Measurements from ENCODE around the gene NELFB. TPM values are rescaled to one million over a fixed set of nuclear protein-coding genes. Genes with fewer than 3 reads are reported as not detected.

NELFB gene
- total RNA-seq, 4 donors from 2014 or later: 29.8 to 39.1 (median 32.4) TPM

DNA sequence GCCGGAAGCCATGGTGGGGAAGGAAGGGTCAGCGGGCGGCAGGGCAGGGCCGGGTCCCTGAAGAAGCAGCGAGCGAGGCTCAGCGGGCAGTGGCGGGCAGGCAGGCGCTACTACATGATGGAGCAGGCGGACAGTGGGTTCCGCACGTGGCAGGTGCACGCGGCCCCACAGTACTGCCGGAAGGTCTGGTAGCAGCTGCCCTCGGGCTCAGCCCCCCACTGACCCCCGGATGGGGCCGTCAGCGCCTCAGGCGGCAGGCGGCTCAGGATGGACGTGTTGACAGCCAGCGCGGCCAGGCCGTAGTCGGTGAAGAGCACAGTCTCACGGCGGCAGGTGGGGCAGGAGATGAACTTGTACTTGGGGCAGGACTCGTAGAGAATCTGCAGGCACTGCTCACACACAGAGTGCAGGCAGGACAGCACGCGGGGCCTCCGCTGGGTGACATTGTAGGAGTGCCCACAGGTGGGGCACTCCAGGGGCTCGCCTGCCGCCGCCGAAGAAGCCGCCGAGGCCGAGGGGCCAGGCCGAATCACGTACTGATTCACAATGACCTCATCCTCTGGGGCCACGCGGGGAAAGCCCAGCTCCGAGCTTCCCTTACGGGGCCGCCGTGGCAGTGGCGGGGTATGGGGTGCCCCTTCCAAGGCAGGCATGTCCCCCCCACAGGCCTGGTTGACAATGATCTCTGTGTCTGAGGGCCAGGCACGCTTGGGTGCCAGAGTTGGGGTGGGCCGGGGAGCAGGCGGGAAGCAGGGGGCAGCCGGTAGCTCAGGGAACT lies 34.6 kb upstream of the NELFB start:
- Histone ChIP-seq H3K27ac (no peak overlapping the region), H3K9me3 (no peaks in the 10 kb centered on the region), H3K27me3 (no peaks in the 10 kb centered on the region), H3K4me3 (replicated peaks in 1 of 3) (no peak overlapping the region), H3K36me3 (no peaks in the 10 kb centered on the region), H3K4me1 (peaks cover 13 to 25% of the 10 kb centered on the region in 2 donors)
- WGBS, 2 donors: 87 to 95% methylated on average over 21 to 31 of the region's 52 CpGs
- TF ChIP-seq POLR2A (IDR thresholded peaks at IDR 0.05): no peak
- TF ChIP-seq, protein P1, sequence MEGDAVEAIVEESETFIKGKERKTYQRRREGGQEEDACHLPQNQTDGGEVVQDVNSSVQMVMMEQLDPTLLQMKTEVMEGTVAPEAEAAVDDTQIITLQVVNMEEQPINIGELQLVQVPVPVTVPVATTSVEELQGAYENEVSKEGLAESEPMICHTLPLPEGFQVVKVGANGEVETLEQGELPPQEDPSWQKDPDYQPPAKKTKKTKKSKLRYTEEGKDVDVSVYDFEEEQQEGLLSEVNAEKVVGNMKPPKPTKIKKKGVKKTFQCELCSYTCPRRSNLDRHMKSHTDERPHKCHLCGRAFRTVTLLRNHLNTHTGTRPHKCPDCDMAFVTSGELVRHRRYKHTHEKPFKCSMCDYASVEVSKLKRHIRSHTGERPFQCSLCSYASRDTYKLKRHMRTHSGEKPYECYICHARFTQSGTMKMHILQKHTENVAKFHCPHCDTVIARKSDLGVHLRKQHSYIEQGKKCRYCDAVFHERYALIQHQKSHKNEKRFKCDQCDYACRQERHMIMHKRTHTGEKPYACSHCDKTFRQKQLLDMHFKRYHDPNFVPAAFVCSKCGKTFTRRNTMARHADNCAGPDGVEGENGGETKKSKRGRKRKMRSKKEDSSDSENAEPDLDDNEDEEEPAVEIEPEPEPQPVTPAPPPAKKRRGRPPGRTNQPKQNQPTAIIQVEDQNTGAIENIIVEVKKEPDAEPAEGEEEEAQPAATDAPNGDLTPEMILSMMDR (IDR thresholded peaks at IDR 0.05): no peak
- intact Hi-C loops (cut with DNase I): no loop called here
- DNase-seq: no peak

DNA sequence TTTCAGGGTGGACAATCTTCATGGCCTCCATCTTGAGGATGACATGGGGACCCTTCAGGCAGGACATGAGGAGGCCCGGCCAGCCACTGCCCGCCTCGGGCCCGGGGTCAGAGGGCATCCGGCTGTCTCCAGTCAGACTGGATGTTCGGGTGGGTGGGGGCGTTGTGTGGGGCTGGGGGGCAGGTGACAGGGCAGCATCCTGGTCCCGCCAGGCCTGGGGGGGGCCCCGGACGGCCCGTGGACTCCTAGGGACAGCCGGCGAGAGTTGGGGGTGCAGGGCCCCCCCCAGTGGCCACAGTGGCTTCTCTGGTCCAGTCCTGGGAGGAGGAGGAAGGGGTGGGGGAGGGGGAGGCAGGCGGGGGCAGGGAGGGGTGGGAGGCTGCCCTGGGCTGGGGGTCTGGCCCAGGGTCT lies 34.0 kb upstream of the NELFB start:
- intact Hi-C loops (cut with DNase I): no loop called here
- Histone ChIP-seq H3K27ac (no peak overlapping the region), H3K36me3 (no peaks in the 10 kb centered on the region), H3K4me3 (replicated peaks in 1 of 3) (no peak overlapping the region), H3K9me3 (no peaks in the 10 kb centered on the region), H3K4me1 (peaks cover 13 to 28% of the 10 kb centered on the region in 2 donors), H3K27me3 (no peaks in the 10 kb centered on the region)
- WGBS, 2 donors: 83% methylated on average over 1 of the region's 14 CpGs; no CpG with 5 or more reads in 1 of the 2 donors
- no peak for DNase-seq
- TF ChIP-seq, protein P1 (IDR thresholded peaks at IDR 0.05): no peak

DNA sequence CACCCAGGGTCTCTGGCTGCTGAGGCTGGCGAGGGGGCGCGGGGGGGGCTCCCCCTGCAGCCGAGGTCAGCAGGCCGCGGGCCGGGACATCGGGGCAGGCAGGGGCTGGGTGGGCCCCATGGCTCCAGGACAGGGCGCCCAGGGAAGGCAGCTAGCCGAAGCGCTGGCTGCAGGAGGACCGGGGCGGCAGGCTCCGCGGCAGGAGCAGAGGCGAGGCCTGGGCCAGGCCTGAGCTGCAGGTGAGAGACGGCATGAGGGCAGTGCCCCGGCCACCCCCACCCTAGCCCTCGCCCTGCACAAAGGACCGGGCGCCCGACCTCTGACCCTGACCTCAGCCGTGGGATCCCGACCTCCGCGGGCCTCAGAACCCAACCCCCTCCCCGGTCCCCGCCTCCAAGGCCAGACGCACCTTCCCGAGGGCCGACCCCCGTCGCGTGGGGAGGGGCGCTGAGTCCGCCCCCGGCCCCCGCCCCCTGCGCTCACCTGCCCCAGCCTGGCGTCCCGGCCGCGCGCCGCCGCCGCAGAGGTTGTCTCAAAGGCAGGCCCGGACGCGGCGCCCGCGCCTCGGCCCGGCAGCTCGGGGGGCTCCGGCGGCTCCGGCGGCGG lies 33.5 kb upstream of the NELFB start:
- Histone ChIP-seq H3K4me1 (peaks cover 16 to 33% of the 10 kb centered on the region in 2 donors), H3K27ac (peak overlapping the region in 1 of 3 donors; percentile 36)
- TF ChIP-seq, protein P1 (IDR thresholded peaks at IDR 0.05): no peak
- TF ChIP-seq POLR2A (IDR thresholded peaks at IDR 0.05): peak in 1 of 2 donors; percentile 6

DNA sequence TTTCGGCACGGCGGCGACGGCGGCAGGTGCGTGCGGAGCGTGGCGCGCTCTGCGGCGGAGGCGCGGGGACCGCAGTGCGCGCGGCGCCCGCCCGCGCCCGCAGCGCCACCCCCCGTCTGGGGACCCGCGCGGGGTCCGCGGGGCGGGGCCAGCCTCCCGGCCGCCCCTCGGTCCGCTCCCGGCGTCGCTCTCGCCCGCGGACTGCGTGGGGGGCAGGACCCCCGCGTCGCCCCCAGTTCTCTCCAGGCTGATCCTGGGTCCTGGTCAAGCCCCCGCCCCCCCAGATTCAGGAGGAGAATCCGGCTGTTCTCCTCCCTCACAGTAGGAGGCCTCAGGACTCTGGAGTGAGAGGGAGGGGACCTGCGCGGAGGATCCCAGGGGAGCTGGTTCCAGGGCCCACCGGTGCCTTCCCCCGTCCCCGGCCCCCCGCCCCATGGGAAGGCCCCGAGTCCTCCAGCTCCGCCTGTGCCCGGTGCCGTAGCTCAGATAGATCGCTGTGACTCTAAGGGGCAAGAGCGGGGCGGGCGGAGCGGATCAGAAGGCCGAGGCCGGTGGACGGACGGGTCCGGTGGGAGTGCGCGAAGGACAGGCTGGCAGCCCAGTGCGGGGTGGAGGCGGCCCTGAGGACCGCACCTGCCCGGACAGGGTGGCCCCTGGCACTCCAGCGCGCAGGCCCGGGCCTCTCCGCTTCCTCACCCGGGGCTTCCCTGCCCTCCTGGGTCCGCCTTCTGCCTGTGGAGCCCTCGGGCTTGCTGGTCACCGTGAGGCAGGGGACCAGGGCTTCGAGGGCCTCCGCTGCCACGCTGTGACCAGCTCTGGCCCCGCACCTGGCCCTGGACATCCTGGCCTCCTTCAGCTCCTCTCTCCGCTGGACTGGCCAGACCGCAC lies 32.7 kb upstream of the NELFB start, which contains the start of gene RNF208:
TSS of gene RNF208 (minus strand) at position 51 of the 888 bp plus-strand sequence. CDS start 1,028 bp downstream, outside the sequence.
- peak within 1 kb of the TSS; percentile 4 to 87 (median 19) for H3K27ac ChIP-seq
- TF ChIP-seq, protein P1 (IDR thresholded peaks at IDR 0.05): no peak
- TF ChIP-seq POLR2A (IDR thresholded peaks at IDR 0.05): peak in 1 of 2 donors; percentile 2
- 10 to 19% methylated on average over 2 to 6 of the region's 88 CpGs for WGBS, 2 donors
- peak; percentile 40 to 44 for DNase-seq
- no peaks in the 10 kb centered on the region for H3K36me3 ChIP-seq
- peak within 1 kb of the TSS; percentile 2 to 78 (median 53) for H3K4me3 ChIP-seq (replicated peaks in 1 of 3)
- H3K27me3 ChIP-seq: no peaks in the 10 kb centered on the region
- intact Hi-C loops (cut with DNase I): no loop called here
- H3K9me3 ChIP-seq: no peaks in the 10 kb centered on the region
- H3K4me1 ChIP-seq: peaks cover 25 to 41% of the 10 kb centered on the region in 2 donors

More for the DNA sequence above, 33.5 kb upstream of the NELFB start:
- H3K36me3 ChIP-seq: no peaks in the 10 kb centered on the region
- peak; percentile 40 to 42 for DNase-seq
- H3K4me3 ChIP-seq (replicated peaks in 1 of 3): peak overlapping the region in 1 of 3 donors; percentile 41
- intact Hi-C loops (cut with DNase I): no loop called here
- WGBS, 2 donors: 5 to 16% methylated on average over 9 to 12 of the region's 61 CpGs
- no peaks in the 10 kb centered on the region for H3K9me3 ChIP-seq
- H3K27me3 ChIP-seq: no peaks in the 10 kb centered on the region

Measured in thyroid gland (tissue), 4 donors.